ENCODE measurements around the gene ADAMTS14.

Gene ADAMTS14

GRCh38 chr10:70692043-70692603 is 19.8 kb downstream of the ADAMTS14 start:
- H3K9ac ChIP-seq (ENCODE audit: low read length) = no peak overlapping the region
- no peaks in the 10 kb centered on the region for H3K36me3 ChIP-seq (ENCODE audit: control insufficient read depth, insufficient read depth, low read length)
- peaks cover 4% of the 10 kb centered on the region for H3K27me3 ChIP-seq (ENCODE audit: control insufficient read depth, insufficient read depth, low read length)
- no peak overlapping the region for H3K4me3 ChIP-seq (ENCODE audit: low read length)
- no peaks in the 10 kb centered on the region for H3K4me1 ChIP-seq (ENCODE audit: control insufficient read depth, insufficient read depth, low read length)
- H3K9me3 ChIP-seq (ENCODE audit: control insufficient read depth, low read length) = no peaks in the 10 kb centered on the region

GRCh38 chr10:70693619-70694335 is 21.5 kb downstream of the ADAMTS14 start:
- no peaks in the 10 kb centered on the region for H3K9me3 ChIP-seq (ENCODE audit: control insufficient read depth, low read length)
- no peak overlapping the region for H3K9ac ChIP-seq (ENCODE audit: low read length)

GRCh38 chr10:70694418-70695141 is 22.3 kb downstream of the ADAMTS14 start:
- peaks cover 4% of the 10 kb centered on the region for H3K27me3 ChIP-seq (ENCODE audit: control insufficient read depth, insufficient read depth, low read length)
- H3K9ac ChIP-seq (ENCODE audit: low read length) = no peak overlapping the region
- H3K36me3 ChIP-seq (ENCODE audit: control insufficient read depth, insufficient read depth, low read length) = no peaks in the 10 kb centered on the region
- H3K4me3 ChIP-seq (ENCODE audit: low read length) = no peak overlapping the region
- H3K9me3 ChIP-seq (ENCODE audit: control insufficient read depth, low read length) = no peaks in the 10 kb centered on the region
- peaks cover under 1% of the 10 kb centered on the region for H3K4me1 ChIP-seq (ENCODE audit: control insufficient read depth, insufficient read depth, low read length)

More at GRCh38 chr10:70693619-70694335, 21.5 kb downstream of the ADAMTS14 start:
- Histone ChIP-seq H3K4me3 (ENCODE audit: low read length) (no peak overlapping the region), H3K4me1 (ENCODE audit: control insufficient read depth, insufficient read depth, low read length) (no peaks in the 10 kb centered on the region), H3K36me3 (ENCODE audit: control insufficient read depth, insufficient read depth, low read length) (no peaks in the 10 kb centered on the region), H3K27me3 (ENCODE audit: control insufficient read depth, insufficient read depth, low read length) (peaks cover 4% of the 10 kb centered on the region)

DNA sequence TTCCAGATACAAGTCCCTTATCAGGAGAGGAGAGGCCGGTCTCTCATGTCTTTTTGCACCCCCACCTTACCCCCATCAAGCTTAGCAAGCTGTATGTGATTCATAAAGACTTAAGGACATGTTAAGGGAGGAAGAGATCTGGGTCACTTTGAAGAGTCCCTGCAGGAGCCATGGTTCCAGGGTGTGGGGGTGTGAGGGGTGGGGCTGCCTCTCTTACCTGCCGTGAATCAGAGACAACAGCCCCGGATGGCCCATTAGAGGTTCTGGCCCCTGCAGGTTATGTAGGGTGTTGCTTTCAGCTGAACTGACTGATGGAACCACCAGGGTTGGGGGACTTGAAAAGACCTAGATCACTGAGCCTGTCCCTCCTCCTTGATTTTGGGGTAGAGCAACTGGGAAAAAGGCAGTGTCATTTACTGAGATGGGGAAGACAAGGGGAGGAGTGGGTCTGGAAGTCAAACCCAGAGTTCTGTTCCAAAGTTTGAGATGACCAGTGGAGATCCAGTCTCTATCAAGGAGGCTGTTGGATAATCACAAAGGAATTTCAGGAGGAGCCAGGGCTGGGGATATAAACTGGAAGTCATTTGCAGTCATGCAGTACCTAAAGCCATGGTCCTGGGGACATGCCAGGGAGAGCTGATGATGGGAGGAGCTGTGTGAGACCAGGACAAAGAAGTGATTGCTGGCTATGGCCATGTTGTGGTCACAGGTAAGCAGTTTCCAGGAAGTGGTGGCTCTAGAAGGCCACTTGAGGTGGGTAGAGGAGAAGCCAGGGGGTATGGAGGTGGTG is 23.1 kb downstream of the ADAMTS14 start:
- H3K9me3 ChIP-seq (ENCODE audit: control insufficient read depth, low read length) = no peaks in the 10 kb centered on the region
- H3K9ac ChIP-seq (ENCODE audit: low read length) = no peak overlapping the region
- H3K27me3 ChIP-seq (ENCODE audit: control insufficient read depth, insufficient read depth, low read length) = peaks cover 4% of the 10 kb centered on the region
- peaks cover 4% of the 10 kb centered on the region for H3K4me1 ChIP-seq (ENCODE audit: control insufficient read depth, insufficient read depth, low read length)
- H3K36me3 ChIP-seq (ENCODE audit: control insufficient read depth, insufficient read depth, low read length) = no peaks in the 10 kb centered on the region
- H3K4me3 ChIP-seq (ENCODE audit: low read length) = no peak overlapping the region

DNA sequence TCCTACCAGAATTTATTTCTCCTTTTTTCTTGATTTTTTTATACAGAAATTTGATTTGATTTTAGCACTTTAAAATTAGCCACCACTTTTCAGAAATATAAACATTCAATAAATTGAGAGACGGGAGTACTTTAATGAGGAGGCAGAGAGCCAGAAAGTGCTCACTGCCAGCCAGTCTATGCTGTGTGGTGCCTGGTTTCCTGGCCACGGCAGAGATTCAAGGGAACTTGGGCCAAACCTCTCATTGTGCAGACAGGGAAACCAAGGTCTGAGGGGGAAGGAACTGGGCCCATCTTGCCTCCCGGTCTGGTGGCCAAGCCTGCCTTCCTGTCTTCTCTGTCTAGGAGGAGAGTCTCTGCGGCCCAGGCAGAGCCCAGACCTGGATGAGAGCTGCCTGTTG is 25.9 kb downstream of the ADAMTS14 start:
- Histone ChIP-seq H3K4me3 (ENCODE audit: low read length) (no peak overlapping the region), H3K36me3 (ENCODE audit: control insufficient read depth, insufficient read depth, low read length) (no peaks in the 10 kb centered on the region), H3K9ac (ENCODE audit: low read length) (no peak overlapping the region), H3K4me1 (ENCODE audit: control insufficient read depth, insufficient read depth, low read length) (peaks cover 4% of the 10 kb centered on the region), H3K9me3 (ENCODE audit: control insufficient read depth, low read length) (no peaks in the 10 kb centered on the region), H3K27me3 (ENCODE audit: control insufficient read depth, insufficient read depth, low read length) (peaks cover 3% of the 10 kb centered on the region)

GRCh38 chr10:70699063-70699658 is 26.9 kb downstream of the ADAMTS14 start:
- Histone ChIP-seq H3K9ac (ENCODE audit: low read length) (no peak overlapping the region), H3K36me3 (ENCODE audit: control insufficient read depth, insufficient read depth, low read length) (no peaks in the 10 kb centered on the region), H3K27me3 (ENCODE audit: control insufficient read depth, insufficient read depth, low read length) (no peaks in the 10 kb centered on the region), H3K9me3 (ENCODE audit: control insufficient read depth, low read length) (no peaks in the 10 kb centered on the region), H3K4me1 (ENCODE audit: control insufficient read depth, insufficient read depth, low read length) (peaks cover 4% of the 10 kb centered on the region), H3K4me3 (ENCODE audit: low read length) (no peak overlapping the region)

GRCh38 chr10:70699659-70700174 is 27.4 kb downstream of the ADAMTS14 start:
- Histone ChIP-seq H3K4me1 (ENCODE audit: control insufficient read depth, insufficient read depth, low read length) (peaks cover 4% of the 10 kb centered on the region), H3K9me3 (ENCODE audit: control insufficient read depth, low read length) (no peaks in the 10 kb centered on the region), H3K36me3 (ENCODE audit: control insufficient read depth, insufficient read depth, low read length) (no peaks in the 10 kb centered on the region), H3K27me3 (ENCODE audit: control insufficient read depth, insufficient read depth, low read length) (no peaks in the 10 kb centered on the region), H3K4me3 (ENCODE audit: low read length) (no peak overlapping the region), H3K9ac (ENCODE audit: low read length) (no peak overlapping the region)

DNA sequence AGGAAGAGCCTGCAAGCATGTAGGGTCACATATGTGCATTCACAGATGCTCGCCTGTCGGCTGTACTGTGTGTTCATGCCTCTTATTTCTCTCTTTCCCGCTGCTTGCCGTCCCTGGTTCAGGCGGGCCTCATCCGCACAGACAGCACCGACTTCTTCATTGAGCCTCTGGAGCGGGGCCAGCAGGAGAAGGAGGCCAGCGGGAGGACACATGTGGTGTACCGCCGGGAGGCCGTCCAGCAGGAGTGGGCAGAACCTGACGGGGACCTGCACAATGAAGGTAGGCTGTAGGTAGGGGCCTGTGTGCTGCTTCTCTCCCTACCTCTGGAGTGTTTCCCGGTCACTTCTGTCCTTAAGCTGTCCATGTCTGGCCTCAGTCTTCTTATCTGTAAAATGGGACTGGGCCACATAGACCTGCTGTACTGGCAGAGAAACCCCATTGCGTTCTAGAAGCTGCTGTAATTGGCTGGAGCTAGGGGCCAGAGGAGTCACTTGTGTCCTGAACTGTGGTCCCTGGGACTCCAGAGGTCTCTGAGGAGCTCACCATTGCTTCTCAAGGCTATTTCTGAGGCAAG is 30.0 kb downstream of the ADAMTS14 start:
- no peaks in the 10 kb centered on the region for H3K27me3 ChIP-seq (ENCODE audit: control insufficient read depth, insufficient read depth, low read length)
- H3K9me3 ChIP-seq (ENCODE audit: control insufficient read depth, low read length) = no peaks in the 10 kb centered on the region
- H3K9ac ChIP-seq (ENCODE audit: low read length) = no peak overlapping the region
- H3K4me3 ChIP-seq (ENCODE audit: low read length) = no peak overlapping the region
- H3K36me3 ChIP-seq (ENCODE audit: control insufficient read depth, insufficient read depth, low read length) = no peaks in the 10 kb centered on the region
- H3K4me1 ChIP-seq (ENCODE audit: control insufficient read depth, insufficient read depth, low read length) = peaks cover 4% of the 10 kb centered on the region

DNA sequence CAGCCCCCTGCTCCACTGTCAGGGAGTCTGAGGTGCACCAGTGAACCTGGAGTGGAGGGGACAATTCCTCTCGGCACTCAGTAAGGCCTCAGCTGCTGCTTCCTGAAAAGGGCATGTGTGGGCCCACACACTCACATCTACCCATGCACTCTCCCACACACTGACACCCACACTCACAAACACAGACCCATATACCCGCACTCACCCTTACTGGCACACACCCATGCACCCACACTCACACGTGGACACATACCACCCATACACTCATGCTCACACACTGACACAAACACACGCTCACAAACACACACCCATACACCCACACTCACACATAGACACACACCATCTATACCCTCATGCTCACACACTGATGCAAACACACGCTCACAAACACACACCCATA is 31.9 kb downstream of the ADAMTS14 start:
- Histone ChIP-seq H3K4me3 (ENCODE audit: low read length) (no peak overlapping the region), H3K36me3 (ENCODE audit: control insufficient read depth, insufficient read depth, low read length) (no peaks in the 10 kb centered on the region), H3K27me3 (ENCODE audit: control insufficient read depth, insufficient read depth, low read length) (no peaks in the 10 kb centered on the region), H3K9ac (ENCODE audit: low read length) (no peak overlapping the region), H3K4me1 (ENCODE audit: control insufficient read depth, insufficient read depth, low read length) (peaks cover 4% of the 10 kb centered on the region), H3K9me3 (ENCODE audit: control insufficient read depth, low read length) (no peaks in the 10 kb centered on the region)

- H3K36me3 ChIP-seq (ENCODE audit: control insufficient read depth, insufficient read depth, low read length) = no peaks in the 10 kb centered on the region
- no peaks in the 10 kb centered on the region for H3K9me3 ChIP-seq (ENCODE audit: control insufficient read depth, low read length)
- no peaks in the 10 kb centered on the region for H3K4me1 ChIP-seq (ENCODE audit: control insufficient read depth, insufficient read depth, low read length)
- H3K27me3 ChIP-seq (ENCODE audit: control insufficient read depth, insufficient read depth, low read length) = no peaks in the 10 kb centered on the region
- H3K4me3 ChIP-seq (ENCODE audit: low read length) = no peak overlapping the region
- no peak overlapping the region for H3K9ac ChIP-seq (ENCODE audit: low read length)
Observed at GRCh38 chr10:70705121-70705861, 33.0 kb downstream of the ADAMTS14 start.

GRCh38 chr10:70711177-70711576 is 38.9 kb downstream of the ADAMTS14 start:
- Histone ChIP-seq H3K9me3 (ENCODE audit: control insufficient read depth, low read length) (no peaks in the 10 kb centered on the region), H3K4me3 (ENCODE audit: low read length) (no peak overlapping the region), H3K36me3 (ENCODE audit: control insufficient read depth, insufficient read depth, low read length) (no peaks in the 10 kb centered on the region), H3K27me3 (ENCODE audit: control insufficient read depth, insufficient read depth, low read length) (no peaks in the 10 kb centered on the region), H3K9ac (ENCODE audit: low read length) (no peak overlapping the region), H3K4me1 (ENCODE audit: control insufficient read depth, insufficient read depth, low read length) (no peaks in the 10 kb centered on the region)
